ENCODE data around the gene PITRM1. TPM values are rescaled to one million over a fixed set of nuclear protein-coding genes. Genes with fewer than 3 reads are reported as not detected.

Gene PITRM1
- total RNA-seq, 1 donor from 2014 or later = 84.9 TPM

DNA sequence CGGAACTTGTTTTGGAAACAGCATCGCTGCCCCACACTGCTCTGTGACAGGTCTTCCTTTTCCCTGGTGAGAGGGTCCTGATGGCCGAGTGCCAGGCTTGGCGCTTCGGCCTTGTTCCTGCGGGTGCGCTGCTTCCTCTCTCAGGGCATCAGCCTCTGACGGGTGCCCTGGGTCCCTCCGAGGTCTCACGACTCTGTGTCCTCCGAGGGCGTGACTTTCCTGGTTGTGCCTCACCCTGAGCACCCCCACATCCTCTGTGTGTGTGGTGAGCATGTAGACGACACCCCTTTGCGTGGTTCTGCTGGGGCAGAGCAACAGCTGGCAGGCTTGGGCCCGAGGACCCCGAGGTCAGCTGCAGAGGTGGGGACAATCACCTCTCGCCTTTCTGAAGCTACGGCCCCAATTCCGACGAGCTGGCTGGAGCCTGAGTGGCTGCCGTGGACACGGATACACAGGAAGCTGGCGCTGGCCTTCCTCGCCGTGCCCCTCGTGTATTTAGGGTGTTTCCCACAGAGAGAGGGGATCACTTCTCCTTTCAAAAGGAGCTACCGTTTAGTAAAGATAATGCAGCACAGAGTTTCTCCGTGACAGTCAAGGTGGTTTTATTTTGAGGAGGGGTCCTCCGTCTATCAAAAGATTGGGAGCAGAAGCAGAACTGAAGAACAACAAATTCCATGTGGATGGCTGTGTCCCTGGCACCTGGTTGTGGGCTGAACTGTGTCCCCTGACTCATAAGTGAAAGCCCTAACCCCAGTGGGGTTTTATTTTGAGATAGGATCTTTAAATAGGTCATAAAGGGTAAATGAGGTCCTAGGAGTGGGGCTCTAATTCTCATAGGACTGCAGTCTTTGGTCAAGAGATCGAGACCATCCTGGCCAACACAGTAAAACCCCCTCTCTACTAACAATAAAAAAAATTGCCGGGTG lies 36.2 kb upstream of the PITRM1 start:
- Mint-ChIP-seq H3K27me3 (ENCODE audit: low read depth) (no peaks in the 10 kb centered on the region), H3K27ac (ENCODE audit: unreplicated experiment) (no peak overlapping the region), H3K36me3 (ENCODE audit: low read depth) (no peaks in the 10 kb centered on the region), H3K4me1 (ENCODE audit: low read depth) (peaks cover 3% of the 10 kb centered on the region), H3K4me3 (ENCODE audit: unreplicated experiment) (no peak overlapping the region), H3K9me3 (ENCODE audit: low read depth) (no peaks in the 10 kb centered on the region)
- no peak for TF ChIP-seq CTCF (IDR thresholded peaks at IDR 0.05)
- peak; percentile 72 for DNase-seq (ENCODE audit: low spot score)

GRCh38 chr10:3207351-3207750 lies 34.8 kb upstream of the PITRM1 start:
- Mint-ChIP-seq H3K4me1 (ENCODE audit: low read depth) (peaks cover 3% of the 10 kb centered on the region), H3K9me3 (ENCODE audit: low read depth) (no peaks in the 10 kb centered on the region), H3K4me3 (ENCODE audit: unreplicated experiment) (no peak overlapping the region), H3K27ac (ENCODE audit: unreplicated experiment) (no peak overlapping the region), H3K36me3 (ENCODE audit: low read depth) (no peaks in the 10 kb centered on the region), H3K27me3 (ENCODE audit: low read depth) (no peaks in the 10 kb centered on the region)
- DNase-seq (ENCODE audit: low spot score) = peak; percentile 51
- TF ChIP-seq CTCF (IDR thresholded peaks at IDR 0.05) = no peak

DNA sequence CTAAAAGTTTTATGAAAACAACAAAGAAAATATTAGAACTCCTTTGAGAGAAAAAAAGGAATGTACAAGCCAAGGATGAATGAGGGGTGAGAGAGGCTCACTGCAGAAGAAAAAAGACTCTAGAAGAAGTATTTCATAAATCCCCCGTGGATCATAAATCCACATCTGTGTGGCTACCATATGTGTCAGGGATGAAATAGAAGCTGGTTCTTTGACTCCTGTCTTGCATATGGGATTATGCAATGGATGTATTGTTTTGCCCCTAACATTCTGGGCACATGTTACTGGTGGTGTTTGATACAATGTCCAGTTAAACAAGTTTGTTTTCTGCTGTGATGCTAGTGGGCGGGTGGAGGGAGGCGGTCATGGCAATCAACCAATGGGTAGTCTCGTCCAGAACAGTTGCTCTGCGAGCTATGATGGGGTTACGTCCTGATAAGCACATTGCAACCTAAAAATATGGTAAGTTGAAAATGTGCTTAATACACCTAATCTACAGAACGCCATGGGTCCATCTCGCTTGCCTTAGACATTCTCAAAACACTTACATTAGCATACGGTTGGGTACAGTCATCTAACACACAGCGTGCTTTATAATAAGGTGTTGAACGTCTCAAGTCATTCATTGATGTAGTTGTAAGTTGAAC lies 34.1 kb upstream of the PITRM1 start:
- H3K36me3 Mint-ChIP-seq (ENCODE audit: low read depth) = no peaks in the 10 kb centered on the region
- no peak overlapping the region for H3K27ac Mint-ChIP-seq (ENCODE audit: unreplicated experiment)
- no peak for TF ChIP-seq CTCF (IDR thresholded peaks at IDR 0.05)
- no peak for DNase-seq (ENCODE audit: low spot score)
- H3K4me1 Mint-ChIP-seq (ENCODE audit: low read depth) = peaks cover 3% of the 10 kb centered on the region
- H3K27me3 Mint-ChIP-seq (ENCODE audit: low read depth) = no peaks in the 10 kb centered on the region
- H3K4me3 Mint-ChIP-seq (ENCODE audit: unreplicated experiment) = no peak overlapping the region
- no peaks in the 10 kb centered on the region for H3K9me3 Mint-ChIP-seq (ENCODE audit: low read depth)

DNA sequence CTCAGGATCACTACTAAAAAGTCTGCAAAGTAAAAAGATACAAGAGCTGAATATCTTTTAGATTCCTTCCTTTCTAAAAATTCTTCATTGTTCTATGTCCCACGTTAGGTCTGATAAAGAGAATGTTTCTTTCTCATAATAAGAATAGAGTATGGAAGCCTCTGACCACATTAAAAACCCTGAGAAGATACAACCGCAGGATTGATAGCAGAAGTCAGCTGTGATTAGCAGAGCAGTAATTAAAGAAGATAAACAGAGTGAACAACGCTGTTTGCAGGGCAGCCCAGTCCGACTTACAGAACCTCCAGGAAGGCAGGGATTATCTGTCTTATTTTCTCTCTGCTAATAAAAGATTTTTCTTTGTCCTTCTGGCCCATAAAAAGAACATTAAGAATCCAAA lies 31.4 kb upstream of the PITRM1 start:
- Mint-ChIP-seq H3K9me3 (ENCODE audit: low read depth) (no peaks in the 10 kb centered on the region), H3K36me3 (ENCODE audit: low read depth) (no peaks in the 10 kb centered on the region), H3K27ac (ENCODE audit: unreplicated experiment) (no peak overlapping the region), H3K4me1 (ENCODE audit: low read depth) (peaks cover 6% of the 10 kb centered on the region), H3K27me3 (ENCODE audit: low read depth) (no peaks in the 10 kb centered on the region), H3K4me3 (ENCODE audit: unreplicated experiment) (no peak overlapping the region)
- no peak for TF ChIP-seq CTCF (IDR thresholded peaks at IDR 0.05)
- DNase-seq (ENCODE audit: low spot score) = no peak

- H3K4me3 Mint-ChIP-seq (ENCODE audit: unreplicated experiment) = no peak overlapping the region
- DNase-seq (ENCODE audit: low spot score) = no peak
- peaks cover 7% of the 10 kb centered on the region for H3K4me1 Mint-ChIP-seq (ENCODE audit: low read depth)
- no peak overlapping the region for H3K27ac Mint-ChIP-seq (ENCODE audit: unreplicated experiment)
- no peaks in the 10 kb centered on the region for H3K9me3 Mint-ChIP-seq (ENCODE audit: low read depth)
- no peaks in the 10 kb centered on the region for H3K27me3 Mint-ChIP-seq (ENCODE audit: low read depth)
- TF ChIP-seq CTCF (IDR thresholded peaks at IDR 0.05) = no peak
- no peaks in the 10 kb centered on the region for H3K36me3 Mint-ChIP-seq (ENCODE audit: low read depth)
These were observed 30.6 kb upstream of the PITRM1 start for GRCh38 chr10:3203016-3203811.

Data from chondrocyte (in vitro differentiated cells).